GM12873 (cell line): ENCODE measurements around the gene GID4.

ENCODE experiments used
- TF ChIP-seq, protein P1 (sequence below): IDR thresholded peaks from 2 replicates; pipeline ENCODE4 v1.5.1; 2012; ENCODE audit warnings: low read depth, mild to moderate bottlenecking, moderate library complexity, low read length, control low read depth; ENCODE audit not compliant: insufficient read depth; ENCODE audit errors: missing control alignments

Gene GID4

DNA sequence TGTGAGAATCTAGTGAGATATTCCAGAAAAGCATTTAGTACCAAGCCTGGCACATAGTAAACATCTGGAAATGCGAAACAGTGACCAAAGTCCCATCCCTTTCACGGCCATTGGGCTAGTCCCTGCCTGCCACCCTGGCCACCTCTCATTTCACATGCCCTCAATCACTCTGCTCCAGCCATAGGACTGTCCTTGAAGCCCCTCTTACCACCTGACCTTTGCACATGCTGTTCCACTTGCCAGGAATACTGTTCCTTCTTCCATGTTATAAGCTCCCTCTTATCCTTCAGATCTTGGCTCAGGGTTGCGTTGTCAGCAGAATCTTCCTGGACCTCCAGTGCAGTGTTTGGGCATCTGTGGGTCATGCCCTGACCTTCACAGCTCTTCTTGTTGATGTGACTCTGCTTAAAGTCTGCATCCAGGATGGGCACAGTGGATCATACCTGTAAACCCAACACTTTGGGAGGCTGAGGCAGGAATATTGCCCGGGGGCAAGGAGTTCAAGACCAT, 71.5 kb downstream of the GID4 start:
- TF ChIP-seq, protein P1, sequence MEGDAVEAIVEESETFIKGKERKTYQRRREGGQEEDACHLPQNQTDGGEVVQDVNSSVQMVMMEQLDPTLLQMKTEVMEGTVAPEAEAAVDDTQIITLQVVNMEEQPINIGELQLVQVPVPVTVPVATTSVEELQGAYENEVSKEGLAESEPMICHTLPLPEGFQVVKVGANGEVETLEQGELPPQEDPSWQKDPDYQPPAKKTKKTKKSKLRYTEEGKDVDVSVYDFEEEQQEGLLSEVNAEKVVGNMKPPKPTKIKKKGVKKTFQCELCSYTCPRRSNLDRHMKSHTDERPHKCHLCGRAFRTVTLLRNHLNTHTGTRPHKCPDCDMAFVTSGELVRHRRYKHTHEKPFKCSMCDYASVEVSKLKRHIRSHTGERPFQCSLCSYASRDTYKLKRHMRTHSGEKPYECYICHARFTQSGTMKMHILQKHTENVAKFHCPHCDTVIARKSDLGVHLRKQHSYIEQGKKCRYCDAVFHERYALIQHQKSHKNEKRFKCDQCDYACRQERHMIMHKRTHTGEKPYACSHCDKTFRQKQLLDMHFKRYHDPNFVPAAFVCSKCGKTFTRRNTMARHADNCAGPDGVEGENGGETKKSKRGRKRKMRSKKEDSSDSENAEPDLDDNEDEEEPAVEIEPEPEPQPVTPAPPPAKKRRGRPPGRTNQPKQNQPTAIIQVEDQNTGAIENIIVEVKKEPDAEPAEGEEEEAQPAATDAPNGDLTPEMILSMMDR = no peak

DNA sequence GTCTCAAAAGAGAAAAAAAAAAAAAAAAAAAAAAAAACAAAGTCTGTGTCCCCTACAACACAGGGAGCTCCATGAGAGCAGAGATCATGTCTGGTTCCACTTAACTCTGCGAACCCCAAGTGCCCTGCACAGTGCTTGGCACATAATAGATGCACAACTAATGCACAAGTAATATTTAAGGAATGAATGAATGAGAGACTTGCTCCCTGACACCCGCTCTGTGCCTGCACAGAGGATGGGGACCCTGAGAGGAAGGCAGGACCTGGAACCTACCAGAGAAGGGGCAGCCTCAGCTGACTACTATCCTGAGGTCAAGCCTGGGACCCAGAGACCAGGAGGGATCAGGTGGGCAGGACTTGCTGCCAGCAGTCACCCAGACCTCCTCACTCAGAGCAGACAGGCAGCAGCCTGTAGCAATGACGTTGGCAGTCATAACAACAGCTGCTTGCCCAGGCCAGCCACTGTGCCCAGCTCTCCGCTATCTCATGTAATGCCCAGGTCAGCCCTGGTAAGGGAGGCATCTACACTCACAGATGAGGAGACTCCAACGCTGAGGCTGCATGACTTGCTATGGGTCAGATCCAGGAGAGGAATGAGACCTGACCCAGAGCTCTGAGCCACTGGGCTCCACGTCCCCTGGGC, 72.2 kb downstream of the GID4 start:
- TF ChIP-seq, protein P1 = no peak

DNA sequence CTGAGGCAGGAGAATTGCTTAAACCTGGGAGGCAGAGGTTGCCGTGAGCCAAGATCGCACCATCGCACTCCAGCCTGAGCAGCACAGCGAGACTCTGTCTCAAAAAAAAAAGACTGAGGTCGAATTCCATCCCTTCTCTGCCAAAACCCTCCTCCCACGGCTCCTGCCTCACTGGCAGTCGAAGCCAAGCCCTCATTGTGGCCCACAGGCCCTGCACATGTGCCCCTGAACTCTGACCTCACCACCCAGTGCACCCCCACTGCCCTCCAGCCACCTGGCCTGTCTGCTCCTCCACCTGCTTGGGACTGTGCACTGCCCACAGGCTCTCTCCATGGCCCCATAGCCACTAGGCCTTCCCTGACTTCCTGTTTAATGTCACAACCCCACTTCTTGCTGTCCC, 76.3 kb downstream of the GID4 start:
- TF ChIP-seq, protein P1 = no peak

DNA sequence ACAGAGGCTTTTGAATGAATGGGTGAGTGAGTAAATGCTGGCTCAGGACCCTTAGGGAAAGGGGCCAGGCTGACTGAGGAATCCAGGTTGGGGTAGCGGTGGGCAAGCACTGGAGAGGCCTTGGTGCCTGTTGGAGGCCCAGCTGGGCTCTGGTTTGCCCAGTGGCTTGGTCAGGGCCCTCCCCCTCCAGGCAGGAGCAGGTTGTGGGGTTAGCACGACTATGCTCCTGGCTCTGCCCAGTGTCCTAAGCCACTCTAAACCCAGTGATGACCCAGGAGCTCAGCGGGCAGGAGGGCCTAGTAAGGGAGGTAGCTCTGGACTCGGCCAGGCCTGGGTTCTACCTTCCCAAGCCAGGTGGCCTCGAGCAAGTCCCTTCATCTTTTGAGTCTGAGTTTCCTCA, 76.9 kb downstream of the GID4 start:
- TF ChIP-seq, protein P1 = no peak

DNA sequence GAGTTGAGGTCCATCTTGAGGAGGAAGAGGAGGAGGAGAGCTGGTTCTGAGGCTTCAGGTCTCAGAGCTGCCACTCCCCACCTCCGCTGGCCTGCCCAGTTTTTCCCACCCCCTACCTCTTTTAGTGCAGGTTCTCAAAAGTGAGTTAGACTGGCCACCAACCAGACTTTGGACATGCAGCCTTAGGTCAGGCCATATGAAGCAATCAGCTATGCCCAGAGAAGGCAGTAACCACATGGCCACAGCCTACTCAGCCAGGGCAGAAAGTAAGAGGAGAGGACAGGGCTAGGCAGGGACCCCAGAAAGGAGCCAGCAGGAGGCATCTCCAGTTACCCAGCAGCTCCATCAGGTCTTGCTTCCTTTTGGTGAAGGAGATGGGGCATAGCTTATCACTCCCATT, 78.3 kb downstream of the GID4 start:
- TF ChIP-seq, protein P1 = no peak
